NCI-H146 (cell line): ENCODE data around the gene PIGZ.

Experiments
- DNase-seq: peaks from one replicate; lab custom pipeline; 2025; lab: John Stamatoyannopoulos, UW

PIGZ gene

DNA sequence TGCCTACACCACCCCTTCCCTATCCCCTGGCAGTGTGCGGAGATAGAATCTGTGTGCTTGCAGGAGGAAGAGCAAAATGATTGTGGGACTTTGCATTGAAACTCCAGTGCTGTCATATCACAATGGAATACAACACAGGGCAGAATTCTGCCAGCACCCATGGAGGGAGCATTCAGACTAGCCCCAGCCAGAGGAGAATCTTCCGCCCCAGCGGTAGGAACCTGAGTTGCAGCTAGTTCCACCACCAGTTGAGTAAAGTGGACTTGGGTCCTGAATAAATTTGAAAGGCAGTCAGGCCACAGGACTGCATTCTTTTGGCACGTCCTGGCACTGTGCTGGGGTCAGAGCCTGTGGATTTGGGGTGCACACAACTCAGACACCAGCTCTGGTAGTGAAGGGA is 53.8 kb downstream of the PIGZ start:
- no peak for DNase-seq

DNA sequence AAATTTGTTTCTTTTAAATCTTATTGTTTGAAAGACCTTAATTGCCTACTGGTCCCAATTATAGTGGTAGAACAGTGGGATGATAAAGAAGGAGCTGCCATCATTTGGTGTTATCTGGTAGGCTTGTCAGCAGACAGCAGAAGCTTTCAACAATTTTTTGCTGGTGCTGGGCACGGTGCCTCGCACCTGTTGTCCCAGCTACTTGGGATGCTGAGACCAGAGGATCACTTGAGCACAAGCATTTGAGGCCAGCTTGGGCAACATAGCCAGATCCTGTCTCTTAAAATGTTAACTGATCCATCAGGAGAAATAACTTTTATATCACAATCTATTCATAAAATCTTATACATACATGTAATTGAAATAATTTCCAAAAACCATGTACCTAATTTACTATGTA is 64.9 kb downstream of the PIGZ start:
- no peak for DNase-seq

DNA sequence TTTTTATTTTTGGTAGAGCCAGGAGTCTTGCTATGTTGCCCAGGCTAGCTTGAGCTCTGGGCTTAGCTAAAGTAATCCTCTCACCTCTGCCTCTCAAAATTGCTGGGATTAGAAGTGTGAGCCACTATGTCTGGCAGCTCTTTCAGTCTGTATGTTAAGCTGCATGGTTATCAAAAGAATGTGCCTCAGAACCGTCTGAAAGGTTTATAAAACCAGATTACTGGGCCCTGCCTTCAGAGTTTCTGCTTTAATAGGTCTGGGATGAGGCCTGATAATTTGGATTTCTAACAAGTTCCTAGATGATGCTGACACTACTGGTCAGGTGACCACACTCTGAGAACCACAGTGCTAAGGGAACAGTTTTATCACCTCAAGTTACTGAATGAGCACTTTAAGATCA is 66.3 kb downstream of the PIGZ start:
- DNase-seq = no peak

DNA sequence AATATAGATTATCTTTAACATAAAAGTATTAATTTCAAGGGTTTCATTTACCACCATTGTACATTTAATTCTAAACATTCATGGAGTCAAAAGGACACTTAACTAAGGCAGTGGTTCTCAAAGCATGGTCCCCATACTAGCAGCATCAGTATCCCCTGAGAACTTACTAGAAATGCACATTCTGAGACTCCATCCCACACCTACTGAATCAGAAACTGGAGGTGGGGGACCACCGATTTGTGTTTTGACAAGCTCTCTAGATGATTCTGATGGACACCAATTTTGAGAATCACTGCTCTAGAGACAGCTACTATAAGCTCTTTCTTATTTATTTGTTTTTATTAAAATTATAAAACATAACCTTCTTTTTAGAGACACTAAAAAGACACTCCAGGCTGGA is 66.9 kb downstream of the PIGZ start:
- no peak for DNase-seq
